Liver (tissue), 10 donors: ENCODE measurements around the gene CYP2W1. TPM values are rescaled to one million over a fixed set of nuclear protein-coding genes. Genes with fewer than 3 reads are reported as not detected.
"Not testable (repeated sequence)": the region's sequence is repeated elsewhere in the genome, so short reads cannot be mapped to it uniquely, and the experiment has no call there.

Experiments
- DNase-seq: peaks from one replicate; pipeline ENCODE4 v3.0.0-alpha.2; 2017; ENCODE audit warnings: low spot score
- H3K27ac ChIP-seq, 2 donors: one replicate each; pipeline ENCODE4 v1.7.0; 2013; ENCODE audit warnings: inconsistent platforms in 2 of 2, low read length in 2 of 2, control low read depth in 1 of 2, low read depth in 1 of 2, mild to moderate bottlenecking in 1 of 2
- H3K27me3 ChIP-seq, 4 donors: one replicate each; pipeline versions ENCODE4 v1.6.1 to v1.7.0; 2013; ENCODE audit warnings: low read length in 3 of 4, inconsistent platforms in 1 of 4, mild to moderate bottlenecking in 1 of 4, moderate library complexity in 1 of 4; ENCODE audit not compliant: control insufficient read depth in 4 of 4, insufficient read depth in 4 of 4
- H3K36me3 ChIP-seq, 4 donors: one replicate each; pipeline versions ENCODE4 v1.6.1 to v1.7.0; 2013; ENCODE audit warnings: low read length in 3 of 4, mild to moderate bottlenecking in 3 of 4, low read depth in 1 of 4, moderate library complexity in 1 of 4; ENCODE audit not compliant: control insufficient read depth in 4 of 4, insufficient read depth in 3 of 4
- H3K4me1 ChIP-seq, 4 donors: one replicate each; pipeline versions ENCODE4 v1.6.1 to v1.7.0; 2013; ENCODE audit warnings: low read length in 3 of 4, mild to moderate bottlenecking in 3 of 4, moderate library complexity in 1 of 4; ENCODE audit not compliant: control insufficient read depth in 4 of 4, insufficient read depth in 4 of 4
- H3K4me3 ChIP-seq, 3 donors: one replicate each; pipeline versions ENCODE4 v1.6.1 to v1.7.0; 2013; ENCODE audit warnings: low read length in 3 of 3, control low read depth in 1 of 3, low read depth in 1 of 3, mild to moderate bottlenecking in 1 of 3
- H3K9ac ChIP-seq, 2 donors: one replicate each; pipeline ENCODE4 v1.7.0; 2013; ENCODE audit warnings: low read length in 2 of 2, mild to moderate bottlenecking in 2 of 2, moderate library complexity in 2 of 2, control low read depth in 1 of 2, low read depth in 1 of 2
- H3K9me3 ChIP-seq, 4 donors: one replicate each; pipeline versions ENCODE4 v1.6.1 to v1.7.0; 2013; ENCODE audit warnings: low read length in 3 of 4; ENCODE audit not compliant: control insufficient read depth in 4 of 4
- HNF4A ChIP-seq, 2 donors: conservative IDR thresholded peaks; 2 replicates each; pipeline ENCODE4 v1.6.1; 2016; ENCODE audit warnings: antibody characterized with exemption in 2 of 2, mild to moderate bottlenecking in 2 of 2
- WGBS: extraction: QIAGEN DNeasy Blood & Tissue Kit; methylation state at CpG from one replicate; pipeline ENCODE4 v1.1.7; 2013; 5-methylcytosine and 5-hydroxymethylcytosine counted together
- polyA plus RNA-seq, 2 donors: library from polyadenylated mRNA; stranded (reverse) in 1 of 2; unstranded in 1 of 2; fragments of 200-250 nt in 1 of 2; fragments of >200 nt in 1 of 2; fragmentation: Nextera tagmentation in 1 of 2; extraction: Ambion mirVana in 1 of 2; gene quantifications; one replicate each; pipeline versions ENCODE4 v1.2.1 to v1.2.3, GENCODE V29; 2013 to 2015
- small RNA-seq: library from RNA; depleted of rRNA; stranded (forward); fragments of <200 nt; gene quantifications from one replicate; pipeline ENCODE3, GENCODE V24; 2014
- total RNA-seq, 2 donors: library from RNA; depleted of rRNA; stranded (reverse); fragments of >200 nt; gene quantifications; one replicate each; pipeline ENCODE4 v1.2.3, GENCODE V29; 2014
- TF ChIP-seq, protein P1 (sequence below): IDR thresholded peaks from 2 replicates; pipeline ENCODE4 v1.6.1; 2016; ENCODE audit warnings: antibody characterized with exemption, mild to moderate bottlenecking
- donor health status: healthy.
- donor health status: healthy.
- donor health status: healthy.
- donor health status: healthy.
- donor health status: healthy.

The CYP2W1 gene
- total and polyA plus RNA-seq, 4 donors = 0.28 TPM; not detected in 3

DNA sequence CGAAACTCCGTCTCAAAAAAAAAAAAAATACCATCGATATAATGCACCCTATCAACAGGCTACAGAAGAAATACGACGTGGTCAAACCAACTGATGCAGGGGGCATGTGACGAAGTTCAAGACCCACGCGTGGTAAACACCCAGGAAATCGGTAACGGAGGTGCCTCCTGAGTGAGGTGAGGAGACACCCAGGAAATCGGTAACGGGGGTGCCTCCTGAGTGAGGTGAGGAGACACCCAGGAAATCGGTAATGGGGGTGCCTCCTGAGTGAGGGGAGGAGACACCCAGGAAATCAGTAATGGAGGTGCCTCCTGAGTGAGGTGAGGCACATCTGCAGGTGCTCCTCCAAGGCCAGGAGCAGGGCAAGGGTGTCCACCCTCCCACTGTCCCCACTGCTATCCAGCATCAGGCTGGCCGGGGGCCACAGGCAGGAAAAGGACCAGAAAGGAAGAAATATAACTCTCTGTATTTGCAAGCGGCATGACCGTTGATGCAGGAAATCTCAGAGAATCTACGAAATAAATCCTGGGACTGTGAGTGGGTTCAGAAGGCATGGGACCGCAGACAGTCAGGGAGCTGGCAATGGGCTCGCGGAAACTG is 50.7 kb downstream of the CYP2W1 start (continued):
- TF ChIP-seq, protein P1, sequence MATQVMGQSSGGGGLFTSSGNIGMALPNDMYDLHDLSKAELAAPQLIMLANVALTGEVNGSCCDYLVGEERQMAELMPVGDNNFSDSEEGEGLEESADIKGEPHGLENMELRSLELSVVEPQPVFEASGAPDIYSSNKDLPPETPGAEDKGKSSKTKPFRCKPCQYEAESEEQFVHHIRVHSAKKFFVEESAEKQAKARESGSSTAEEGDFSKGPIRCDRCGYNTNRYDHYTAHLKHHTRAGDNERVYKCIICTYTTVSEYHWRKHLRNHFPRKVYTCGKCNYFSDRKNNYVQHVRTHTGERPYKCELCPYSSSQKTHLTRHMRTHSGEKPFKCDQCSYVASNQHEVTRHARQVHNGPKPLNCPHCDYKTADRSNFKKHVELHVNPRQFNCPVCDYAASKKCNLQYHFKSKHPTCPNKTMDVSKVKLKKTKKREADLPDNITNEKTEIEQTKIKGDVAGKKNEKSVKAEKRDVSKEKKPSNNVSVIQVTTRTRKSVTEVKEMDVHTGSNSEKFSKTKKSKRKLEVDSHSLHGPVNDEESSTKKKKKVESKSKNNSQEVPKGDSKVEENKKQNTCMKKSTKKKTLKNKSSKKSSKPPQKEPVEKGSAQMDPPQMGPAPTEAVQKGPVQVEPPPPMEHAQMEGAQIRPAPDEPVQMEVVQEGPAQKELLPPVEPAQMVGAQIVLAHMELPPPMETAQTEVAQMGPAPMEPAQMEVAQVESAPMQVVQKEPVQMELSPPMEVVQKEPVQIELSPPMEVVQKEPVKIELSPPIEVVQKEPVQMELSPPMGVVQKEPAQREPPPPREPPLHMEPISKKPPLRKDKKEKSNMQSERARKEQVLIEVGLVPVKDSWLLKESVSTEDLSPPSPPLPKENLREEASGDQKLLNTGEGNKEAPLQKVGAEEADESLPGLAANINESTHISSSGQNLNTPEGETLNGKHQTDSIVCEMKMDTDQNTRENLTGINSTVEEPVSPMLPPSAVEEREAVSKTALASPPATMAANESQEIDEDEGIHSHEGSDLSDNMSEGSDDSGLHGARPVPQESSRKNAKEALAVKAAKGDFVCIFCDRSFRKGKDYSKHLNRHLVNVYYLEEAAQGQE = no peak
- no peak for TF ChIP-seq HNF4A (conservative IDR thresholded peaks at IDR 0.05)

DNA sequence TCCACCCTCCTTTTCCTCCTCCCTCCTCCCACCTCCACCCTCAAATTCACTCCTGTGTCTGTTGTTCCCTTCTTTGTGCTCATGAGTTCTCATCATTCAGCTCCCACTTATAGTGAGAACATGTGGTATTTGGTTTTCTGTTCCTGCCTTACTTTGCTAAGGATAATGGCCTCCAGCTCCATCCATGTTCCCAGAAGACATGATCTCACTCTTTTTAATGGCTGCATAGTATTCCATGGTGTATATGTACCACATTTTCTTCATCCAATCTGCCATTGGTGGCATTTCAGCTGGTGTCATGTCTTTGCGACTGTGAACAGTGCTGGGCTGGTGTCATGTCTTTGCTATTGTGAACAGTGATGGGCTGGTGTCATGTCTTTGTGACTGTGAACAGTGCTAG is 51.8 kb downstream of the CYP2W1 start:
- not testable (repeated sequence) for H3K4me3 ChIP-seq, H3K27me3 ChIP-seq, DNase-seq, H3K27ac ChIP-seq, H3K36me3 ChIP-seq, H3K4me1 ChIP-seq, H3K9me3 ChIP-seq, H3K9ac ChIP-seq
- 96% methylated on average over 1 of the region's 1 CpG for WGBS

DNA sequence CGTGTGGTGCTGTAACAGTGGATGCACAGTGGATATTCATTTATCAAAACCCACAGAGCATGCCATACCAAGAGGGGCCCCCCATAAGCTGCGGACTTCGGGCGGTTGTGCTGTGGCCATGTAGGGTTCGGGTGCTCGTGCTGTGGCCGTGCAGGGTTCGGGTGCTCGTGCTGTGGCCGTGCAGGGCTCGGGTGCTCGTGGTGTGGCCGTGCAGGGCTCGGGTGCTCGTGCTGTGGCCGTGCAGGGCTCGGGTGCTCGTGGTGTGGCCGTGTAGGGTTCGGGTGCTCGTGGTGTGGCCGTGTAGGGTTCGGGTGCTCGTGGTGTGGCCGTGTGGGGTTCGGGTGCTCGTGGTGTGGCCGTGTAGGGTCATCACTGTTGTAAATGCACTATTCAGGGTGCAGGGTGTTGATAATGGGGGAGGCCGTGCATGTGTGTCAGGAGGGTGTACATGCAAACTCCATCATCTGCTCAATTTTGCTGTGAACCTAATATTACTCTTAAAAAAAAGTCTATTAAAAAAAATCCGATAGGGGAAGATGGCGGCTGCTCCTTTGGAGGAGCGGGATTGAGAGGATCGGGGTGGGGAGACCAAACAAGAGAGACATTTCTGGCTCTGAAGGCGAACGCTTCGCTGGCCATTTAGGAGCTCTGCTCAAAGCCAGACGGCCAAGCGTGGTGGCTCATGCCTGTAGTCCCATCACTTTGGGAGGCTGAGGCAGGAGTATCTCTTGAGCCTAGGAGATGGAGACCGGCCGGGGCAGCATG is 53.4 kb downstream of the CYP2W1 start:
- not testable (repeated sequence) for H3K9ac ChIP-seq, H3K4me1 ChIP-seq, H3K36me3 ChIP-seq, DNase-seq, H3K4me3 ChIP-seq, H3K27ac ChIP-seq, H3K27me3 ChIP-seq, H3K9me3 ChIP-seq
- 98% methylated on average over 40 of the region's 40 CpGs for WGBS

Small RNAs within 50 kb of the gene (small RNA-seq; reads per million reads assigned to genes)
- gene MIR339 = 21.4 reads per million, percentile 96 among the genes with 10 or more reads in this experiment

Other genes starting within 250 kb of the CYP2W1 start
- 100 to 1,000 TPM in 1 of 2 donors, 10 to 100 TPM in 1; 50.9 to 162 TPM for gene SUN1, start 150.7 kb upstream of the CYP2W1 start, total RNA-seq
- gene SUN1, start 150.7 kb upstream of the CYP2W1 start, polyA plus RNA-seq = 10 to 100 TPM; 24.8 to 29.2 TPM
- 10 to 100 TPM; 19.5 to 30.3 TPM for gene GET4, start 106.6 kb upstream of the CYP2W1 start, total RNA-seq
- gene GET4, start 106.6 kb upstream of the CYP2W1 start, polyA plus RNA-seq = 10 to 100 TPM; 24.3 to 34.7 TPM
- gene ADAP1, start 28.5 kb upstream of the CYP2W1 start, total RNA-seq = 1 to 10 TPM; 3.2 to 3.7 TPM
- 1 to 10 TPM in 1 of 2 donors, under 1 TPM in 1; 0.46 to 2.2 TPM for gene ADAP1, start 28.5 kb upstream of the CYP2W1 start, polyA plus RNA-seq
- gene COX19, start 7.6 kb upstream of the CYP2W1 start, total RNA-seq = 1 to 10 TPM; 5.2 to 9.8 TPM
- gene COX19, start 7.6 kb upstream of the CYP2W1 start, polyA plus RNA-seq = 1 to 10 TPM; 2.2 to 4.5 TPM
- 10 to 100 TPM; 27.9 to 33.5 TPM for gene GPR146, start 61.4 kb downstream of the CYP2W1 start, total RNA-seq
- 10 to 100 TPM; 15.5 to 25.4 TPM for gene GPR146, start 61.4 kb downstream of the CYP2W1 start, polyA plus RNA-seq
- 1 to 10 TPM; 2.9 to 6.7 TPM for gene GPER1, start 104.9 kb downstream of the CYP2W1 start, total RNA-seq
- gene GPER1, start 104.9 kb downstream of the CYP2W1 start, polyA plus RNA-seq = 10 to 100 TPM in 1 of 2 donors, 1 to 10 TPM in 1; 8.0 to 23.1 TPM
- gene ZFAND2A, start 177.0 kb downstream of the CYP2W1 start, total RNA-seq = 10 to 100 TPM; 12.5 to 27.4 TPM
- gene ZFAND2A, start 177.0 kb downstream of the CYP2W1 start, polyA plus RNA-seq = 10 to 100 TPM; 39.6 to 53.3 TPM
- not detected for gene UNCX, start 249.7 kb downstream of the CYP2W1 start, total RNA-seq
- not detected for gene UNCX, start 249.7 kb downstream of the CYP2W1 start, polyA plus RNA-seq